ENCODE results near the gene NONO. TPM values are rescaled to one million over a fixed set of nuclear protein-coding genes. Genes with fewer than 3 reads are reported as not detected.

The NONO gene
- total and polyA plus RNA-seq, 2 of the 4 experiments (the other 2 are of a cell fraction) = 199 to 609 TPM

DNA sequence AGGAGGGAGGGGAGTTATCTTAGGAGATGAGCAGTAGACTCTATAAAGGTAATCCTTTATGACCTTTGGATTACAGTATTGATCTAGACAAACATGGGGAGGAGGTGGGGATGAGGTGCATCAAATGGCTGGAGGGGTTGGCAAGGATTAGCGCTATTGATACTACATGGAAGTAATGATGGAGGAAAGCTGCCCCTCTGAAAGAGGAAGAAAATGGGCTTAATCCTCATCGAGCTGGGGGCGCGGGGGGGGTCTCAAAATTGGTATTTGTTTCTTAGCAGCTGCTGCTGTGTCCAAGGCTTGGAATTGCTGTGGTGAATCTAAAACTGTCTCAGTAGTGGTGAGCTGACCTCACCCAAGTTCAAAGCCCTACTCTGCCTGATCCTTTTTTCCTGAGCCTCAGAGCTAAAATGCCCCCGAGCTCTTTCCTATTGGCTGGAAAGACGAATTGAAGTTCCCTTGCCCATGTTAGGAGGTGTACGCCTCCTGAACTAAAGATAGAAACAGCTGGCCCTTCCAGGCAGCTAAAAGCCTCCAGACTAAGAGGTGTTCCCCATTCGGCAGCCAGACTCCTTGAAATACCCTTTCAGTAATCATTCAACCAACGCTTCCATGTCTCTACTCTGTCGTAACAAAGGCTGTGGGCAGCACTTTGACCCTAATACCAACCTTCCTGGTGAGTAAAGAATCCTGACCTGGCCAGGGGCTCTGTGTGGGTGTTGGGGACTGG is 17.9 kb downstream of the NONO start, which contains the start of gene ITGB1BP2:
ITGB1BP2 (plus strand) TSS at position 556 of the 730 bp plus-strand sequence; CDS start at position 613, 57 bp downstream.
- ChIA-PET POLR2A (ENCODE audit: unreplicated experiment) (no interaction called here), CTCF (interaction anchor here (0.7 kb wide), 1 partner anchor 8 kb away, joined by 3 read pairs; no protein-coding TSS in a partner anchor)

More for the DNA sequence above, 17.9 kb downstream of the NONO start, which contains the start of gene ITGB1BP2:
- no peak within 1 kb of the TSS for H3K27ac ChIP-seq (ENCODE audit: insufficient read depth, low read length)
- TF ChIP-seq NFE2L2 (IDR thresholded peaks at IDR 0.05; ENCODE audit: low read depth, low read length) (no peak), RAD21 (IDR thresholded peaks at IDR 0.05; ENCODE audit: low read length) (no peak), CEBPB (IDR thresholded peaks at IDR 0.05; ENCODE audit: low read depth, low read length) (no peak), MAZ (IDR thresholded peaks at IDR 0.05; ENCODE audit: borderline replicate concordance, low read depth, low read length) (no peak), SMC3 (IDR thresholded peaks at IDR 0.05; ENCODE audit: low read depth, low read length) (no peak), CTCF (conservative IDR thresholded peaks at IDR 0.05; ENCODE audit: low read depth, low read length) (no peak), CHD1 (IDR thresholded peaks at IDR 0.05; ENCODE audit: low read depth, low read length) (no peak), FOS (IDR thresholded peaks at IDR 0.05; ENCODE audit: low read depth, low read length) (no peak), USF2 (IDR thresholded peaks at IDR 0.05; ENCODE audit: low read depth, low read length) (no peak), RCOR1 (IDR thresholded peaks at IDR 0.05; ENCODE audit: insufficient replicate concordance, low read length) (no peak), MAFK (IDR thresholded peaks at IDR 0.05; ENCODE audit: low read depth, low read length) (no peak)
- TF ChIP-seq, protein P1, sequence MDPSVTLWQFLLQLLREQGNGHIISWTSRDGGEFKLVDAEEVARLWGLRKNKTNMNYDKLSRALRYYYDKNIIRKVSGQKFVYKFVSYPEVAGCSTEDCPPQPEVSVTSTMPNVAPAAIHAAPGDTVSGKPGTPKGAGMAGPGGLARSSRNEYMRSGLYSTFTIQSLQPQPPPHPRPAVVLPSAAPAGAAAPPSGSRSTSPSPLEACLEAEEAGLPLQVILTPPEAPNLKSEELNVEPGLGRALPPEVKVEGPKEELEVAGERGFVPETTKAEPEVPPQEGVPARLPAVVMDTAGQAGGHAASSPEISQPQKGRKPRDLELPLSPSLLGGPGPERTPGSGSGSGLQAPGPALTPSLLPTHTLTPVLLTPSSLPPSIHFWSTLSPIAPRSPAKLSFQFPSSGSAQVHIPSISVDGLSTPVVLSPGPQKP (IDR thresholded peaks at IDR 0.05; ENCODE audit: borderline replicate concordance, low read depth, low read length) = no peak
- intact Hi-C loops (cut with micrococcal nuclease) (no loop called here), in situ Hi-C loops (cut with MboI; ENCODE audit: low sequenced_read_pairs) (no loop called here), dilution Hi-C loops (cut with HindIII; ENCODE audit: low sequenced_read_pairs, unreplicated experiment) (no loop called here)
- H3K9me1 ChIP-seq (ENCODE audit: insufficient read depth, low read length) = peaks cover 3% of the 10 kb centered on the region; the same call in 1 of the 2 replicates
- peak within 1 kb of the TSS; percentile 33 for H3K4ac ChIP-seq (ENCODE audit: low read depth, low read length)
- DNase-seq (peak; percentile 57), ATAC-seq (ENCODE audit: low read depth) (peak; percentile 68)
- peak within 1 kb of the TSS; percentile 48 for H2BK5ac ChIP-seq (ENCODE audit: low read depth, low read length, poor library complexity, severe bottlenecking)
- 100% methylated on average over 1 of the region's 10 CpGs; no CpG with 5 or more reads in 1 of the 2 experiments for WGBS, 2 experiments (ENCODE audit: extremely low coverage in 2 of 2, insufficient read length in 1 of 2)
- H2AFZ ChIP-seq (replicated peaks; ENCODE audit: low read length, poor library complexity) = no peak within 1 kb of the TSS
- no peak within 1 kb of the TSS for H2BK15ac ChIP-seq (ENCODE audit: low read depth, low read length)
- H3K56ac ChIP-seq (ENCODE audit: extremely low read depth, insufficient read depth, low read length) = no peak within 1 kb of the TSS; the same call in 1 of the 2 replicates
- H2BK20ac ChIP-seq (ENCODE audit: low read depth, low read length) = no peak within 1 kb of the TSS
- H3K9me3 ChIP-seq (ENCODE audit: control insufficient read depth, insufficient read depth, low read length) = no peaks in the 10 kb centered on the region
- H4K5ac ChIP-seq (ENCODE audit: low read depth, low read length) = no peak within 1 kb of the TSS
- no peak within 1 kb of the TSS for H3K18ac ChIP-seq (ENCODE audit: low read depth, low read length)
- H4K20me1 ChIP-seq (ENCODE audit: insufficient read depth, low read length) = peaks cover 10% of the 10 kb centered on the region; the same call in 1 of the 2 replicates
- H3K36me3 ChIP-seq (ENCODE audit: control insufficient read depth, insufficient read depth, low read length) = peaks cover 29% of the 10 kb centered on the region
- H2AK5ac ChIP-seq (ENCODE audit: low read depth, low read length) = no peak within 1 kb of the TSS; the same call in 1 of the 2 replicates
- no peak within 1 kb of the TSS for H2BK120ac ChIP-seq (ENCODE audit: low read depth, low read length)
- peak within 1 kb of the TSS; percentile 23 for H2AK9ac ChIP-seq (replicated peaks; ENCODE audit: low read depth, low read length, poor library complexity)
- H3K14ac ChIP-seq (replicated peaks; ENCODE audit: low read depth, low read length) = 0 out of 2 replicates have a peak within 1 kb of the TSS, but pooled peaks have one; percentile 17
- H3K23ac ChIP-seq (ENCODE audit: low read depth, low read length) = no peak within 1 kb of the TSS
- H4K8ac ChIP-seq (ENCODE audit: low read depth in 2 of 2, low read length in 2 of 2) = 0 out of 4 replicates have a peak within 1 kb of the TSS, but pooled peaks of 1 of the 2 experiments have one; percentile 38
- no TSS peak for BruUV-seq (replicated peaks)
- no peaks in the 10 kb centered on the region for H3K4me1 ChIP-seq (ENCODE audit: control insufficient read depth, insufficient read depth, low read length)
- no peak within 1 kb of the TSS for H3K4me3 ChIP-seq (ENCODE audit: insufficient read depth, low read depth, low read length)
- peaks cover 12 to 19% of the 10 kb centered on the region in 2 experiments for H3K79me1 ChIP-seq (ENCODE audit: low read depth in 1 of 2, low read length in 2 of 2)
- H3K9ac ChIP-seq (ENCODE audit: low read depth, low read length) = no peak within 1 kb of the TSS
- H3K27me3 ChIP-seq (ENCODE audit: control insufficient read depth, insufficient read depth, low read length) = no peaks in the 10 kb centered on the region
- H3K4me2 ChIP-seq (ENCODE audit: low read depth, low read length) = no peak within 1 kb of the TSS
- H4K91ac ChIP-seq (ENCODE audit: insufficient read depth, low read depth, low read length) = peak within 1 kb of the TSS; percentile 63; the same call in 1 of the 2 replicates

Data from IMR-90 (cell line).